DMS153 (cell line): ENCODE data around the gene LSM2.
"Not testable (repeated sequence)": the region's sequence is repeated elsewhere in the genome, so short reads cannot be mapped to it uniquely, and the experiment has no call there.

ENCODE experiments used
- DNase-seq: peaks from one replicate; lab custom pipeline; 2025; lab: John Stamatoyannopoulos, UW

LSM2 gene

DNA sequence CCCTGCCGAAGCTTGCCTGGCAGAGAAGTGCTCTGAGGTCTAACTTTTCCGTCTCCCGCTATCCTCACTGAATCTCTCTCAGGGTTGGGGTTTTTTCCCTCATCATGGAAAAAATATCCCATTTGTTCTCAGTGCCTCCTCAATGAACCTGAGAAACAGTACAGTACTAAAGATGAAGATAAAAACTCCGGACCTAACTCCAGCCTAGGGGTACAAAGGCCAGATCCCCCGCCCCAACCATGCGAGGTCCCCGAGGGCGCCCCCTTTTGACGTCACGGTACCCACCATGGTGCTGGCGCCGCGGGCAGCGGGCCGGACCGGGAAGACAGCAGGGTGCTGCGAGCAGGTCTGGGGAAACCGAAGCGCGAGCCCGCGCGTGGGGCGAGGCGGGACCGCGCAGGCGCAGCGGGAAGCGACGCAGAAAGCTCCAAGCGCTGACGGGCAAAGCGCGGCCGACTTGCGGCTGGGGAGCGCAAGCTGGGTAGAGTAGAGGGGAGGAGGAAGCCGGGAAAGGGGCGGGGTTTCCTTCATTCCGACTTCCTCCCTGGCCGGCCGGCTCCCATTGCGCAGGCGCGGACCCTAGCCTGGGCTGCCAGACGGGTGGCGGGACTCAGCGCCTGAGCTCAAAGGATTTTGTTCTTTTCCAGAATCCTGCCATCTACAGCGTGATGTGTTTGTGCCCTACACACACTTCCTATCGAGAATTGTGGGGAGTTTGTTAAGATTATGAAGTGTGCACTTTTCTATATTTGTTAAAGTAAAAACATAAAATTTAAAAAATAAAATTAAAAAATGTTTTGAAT, at the start of gene LSM2:
Gene LSM2, minus strand, starts transcription at position 497 of the 803 bp plus-strand sequence. Its CDS starts 209 bp downstream, at position 288.
- peak; percentile 92 for DNase-seq

GRCh38 chr6:31851980-31852718, 45.4 kb upstream of the LSM2 start:
- DNase-seq: not testable (repeated sequence)

DNA sequence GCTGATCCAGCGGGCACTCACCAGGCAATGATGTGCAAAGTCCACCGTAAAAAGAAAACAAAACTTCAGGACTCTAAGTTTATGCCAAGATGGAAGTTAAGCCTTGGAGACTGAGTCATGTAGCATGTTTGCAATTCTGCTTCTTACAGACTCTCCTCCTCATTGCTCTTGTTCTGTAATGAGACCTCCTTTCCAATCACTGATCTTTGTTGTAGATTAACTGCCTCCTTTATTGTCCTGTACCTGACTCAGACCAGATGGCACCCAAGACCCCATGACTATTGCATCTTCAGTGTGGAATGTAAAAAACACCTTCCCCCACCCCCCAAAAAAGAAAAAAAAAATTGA, 44.7 kb upstream of the LSM2 start:
- no peak for DNase-seq

- no peak for DNase-seq
Observed at GRCh38 chr6:31850765-31851484, 44.2 kb upstream of the LSM2 start.

DNA sequence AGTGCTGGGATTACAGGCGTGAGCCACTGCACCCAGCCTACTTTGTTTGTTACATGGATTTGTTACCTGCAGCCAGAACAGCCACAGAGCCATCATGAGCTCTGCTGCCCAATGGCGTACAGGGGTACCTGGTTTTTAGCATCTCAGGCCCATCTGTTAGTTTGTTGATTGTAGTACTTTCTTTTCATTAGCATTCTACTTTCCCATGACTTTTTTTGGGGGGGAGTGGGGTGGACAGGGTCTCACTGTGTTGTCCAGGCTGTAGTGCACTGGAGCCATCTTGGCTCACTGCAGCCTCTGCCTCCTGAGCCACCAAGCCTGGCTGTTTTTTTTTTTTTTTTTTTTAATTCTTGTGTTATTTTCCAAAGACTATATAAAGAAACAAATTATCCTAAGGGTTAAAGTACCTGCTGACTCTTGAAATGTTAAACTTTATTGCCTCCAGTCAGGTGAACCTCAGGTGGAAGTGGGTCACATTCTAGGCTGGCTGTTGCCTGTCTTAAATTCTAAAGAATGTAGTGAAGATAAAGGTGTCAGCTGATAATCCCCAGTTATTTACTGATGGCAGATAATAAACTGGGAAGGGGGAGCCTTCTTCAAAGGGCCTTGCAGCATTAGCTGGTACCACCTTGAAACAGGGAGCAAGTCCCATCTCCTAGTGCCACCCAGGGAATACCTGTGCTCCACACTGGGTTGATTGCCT, 40.7 kb upstream of the LSM2 start:
- DNase-seq: no peak

- no peak for DNase-seq
Observed at GRCh38 chr6:31844507-31844906, 37.7 kb upstream of the LSM2 start.

DNA sequence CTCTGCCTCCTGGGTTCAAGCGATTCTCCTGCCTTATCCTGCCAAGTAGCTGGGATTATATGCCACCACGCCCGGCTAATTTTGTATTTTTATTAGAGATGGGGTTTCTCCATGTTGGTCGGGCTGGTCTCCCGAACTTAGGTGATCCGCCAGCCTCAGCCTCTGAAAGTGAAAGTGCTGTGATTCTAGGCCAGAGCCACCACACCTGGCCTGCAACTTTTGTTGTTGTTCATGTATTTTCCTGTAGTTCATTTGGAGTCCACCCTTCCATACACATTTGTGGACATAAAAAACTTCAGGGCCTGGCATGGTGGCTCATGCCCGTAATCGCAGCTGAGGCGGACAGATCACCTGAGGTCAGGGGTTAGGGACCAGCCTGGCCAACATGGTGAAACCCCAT, 35.3 kb upstream of the LSM2 start:
- DNase-seq: no peak

GRCh38 chr6:31839779-31840126, 33.0 kb upstream of the LSM2 start:
- DNase-seq: not testable (repeated sequence)

- no peak for DNase-seq
Observed at GRCh38 chr6:31838968-31839367, 32.2 kb upstream of the LSM2 start.

GRCh38 chr6:31838114-31838553, 31.4 kb upstream of the LSM2 start:
- DNase-seq: not testable (repeated sequence)

DNA sequence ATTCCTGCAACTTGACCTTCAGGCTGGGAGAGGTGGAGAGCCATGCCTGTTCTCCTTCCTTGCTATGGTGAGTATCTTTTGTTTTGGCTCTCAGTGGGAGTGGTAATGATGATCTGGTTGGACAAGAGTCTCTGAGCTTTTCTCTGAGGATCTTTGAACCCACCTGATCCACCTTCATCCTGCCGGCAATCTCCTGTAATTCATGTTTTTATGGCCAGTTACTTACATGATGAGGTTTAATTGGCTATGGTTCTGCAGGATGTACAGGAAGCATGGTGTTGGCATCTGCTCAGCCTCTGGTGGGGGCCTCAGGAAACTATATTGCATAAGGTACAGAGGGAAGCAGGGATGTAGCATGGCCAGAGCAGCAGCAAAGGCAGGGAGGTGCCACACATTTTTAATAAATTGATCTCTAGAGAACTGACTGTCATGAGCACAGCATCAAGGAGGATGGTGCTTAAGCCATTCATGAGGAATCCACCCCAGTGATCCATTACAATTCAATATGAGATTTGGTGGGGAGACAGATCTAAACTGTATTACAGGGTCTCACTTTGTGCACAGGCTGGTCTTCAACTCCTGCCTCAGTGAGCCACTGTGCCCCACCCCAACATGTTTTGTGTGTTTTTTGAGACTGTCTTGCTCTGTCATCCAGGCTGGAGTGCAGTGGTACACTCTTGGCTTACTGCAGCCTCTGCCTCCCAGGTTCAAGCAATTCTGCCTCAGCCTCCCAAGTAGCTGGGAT, 30.8 kb upstream of the LSM2 start:
- no peak for DNase-seq

GRCh38 chr6:31836474-31837368, 30.0 kb upstream of the LSM2 start:
- no peak for DNase-seq

GRCh38 chr6:31836047-31836473, 29.3 kb upstream of the LSM2 start:
- no peak for DNase-seq

GRCh38 chr6:31834367-31835250, 27.8 kb upstream of the LSM2 start:
- DNase-seq: peak; percentile 89

DNA sequence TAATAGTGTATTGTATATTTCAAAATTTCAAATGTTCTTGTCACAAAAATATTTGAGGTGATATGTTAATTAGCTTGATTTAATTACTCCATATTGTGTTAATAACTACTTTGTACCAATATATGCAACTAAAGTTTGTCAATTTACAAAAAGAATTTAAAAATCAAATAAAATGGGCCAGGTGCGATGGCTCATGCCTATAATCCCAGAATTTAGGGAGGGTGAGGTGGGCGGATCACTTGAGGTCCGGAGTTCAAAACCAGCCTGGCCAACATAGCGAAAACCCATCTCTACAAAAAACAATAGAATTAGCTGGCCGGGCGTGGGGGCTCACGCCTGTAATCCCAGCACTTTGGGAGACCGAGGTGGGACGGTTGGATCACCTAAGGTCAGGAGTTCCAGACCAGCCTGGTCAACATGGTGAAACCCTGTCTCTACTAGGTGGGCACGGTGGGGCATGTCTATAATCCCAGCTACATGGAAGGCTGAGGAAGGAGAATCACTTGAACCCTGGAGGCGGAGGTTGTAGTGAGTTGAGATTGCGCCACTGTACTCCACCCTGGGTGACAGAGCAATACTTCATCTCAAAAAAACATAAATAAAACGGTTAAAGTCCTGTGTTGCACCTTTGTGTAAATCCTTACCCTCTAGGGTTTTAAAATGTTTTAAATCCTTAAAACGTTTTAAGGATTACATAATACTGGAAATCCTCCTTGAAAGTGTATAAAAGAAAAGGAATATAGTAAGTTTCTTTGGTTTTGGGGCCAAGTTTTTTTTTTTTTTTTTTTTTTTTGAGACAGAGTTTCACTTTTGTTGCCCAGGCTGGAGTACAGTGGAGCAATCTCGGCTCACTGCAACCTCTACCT, 24.8 kb upstream of the LSM2 start:
- no peak for DNase-seq

- no peak for DNase-seq
Observed at GRCh38 chr6:31830886-31831335, 24.1 kb upstream of the LSM2 start.

GRCh38 chr6:31829633-31830283, 23.0 kb upstream of the LSM2 start:
- DNase-seq: peak; percentile 32
